ENCODE results near the gene GSAP. TPM values are rescaled to one million over a fixed set of nuclear protein-coding genes. Genes with fewer than 3 reads are reported as not detected.

GSAP gene
- total and polyA plus RNA-seq, 7 donors, result 1.3 to 4.2 (median 2.0) TPM

DNA sequence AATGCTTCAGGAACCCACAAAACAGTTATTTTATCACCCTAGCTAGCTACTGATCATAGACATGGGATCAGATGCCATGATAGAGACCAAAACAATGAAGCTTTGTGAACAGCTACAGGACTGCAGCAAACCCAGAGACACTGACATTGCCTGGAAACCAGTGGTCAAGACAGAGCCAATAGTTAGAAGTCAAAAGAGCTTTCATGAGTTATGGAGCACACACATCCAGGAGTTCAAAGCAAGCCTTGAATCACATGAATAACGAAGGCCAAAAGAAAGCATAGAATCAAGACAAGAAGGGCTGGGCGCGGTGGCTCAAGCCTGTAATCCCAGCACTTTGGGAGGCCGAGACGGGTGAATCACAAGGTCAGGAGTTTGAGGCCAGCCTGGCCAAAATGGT is 34.5 kb upstream of the GSAP start:
- DNase-seq (no peak), ATAC-seq (no peak)
- intact Hi-C loops (cut with DNase I), result no loop called here
- no peak overlapping the region for H3K27ac ChIP-seq
- no peak overlapping the region for H3K4me3 ChIP-seq
- H3K9me3 ChIP-seq, result no peaks in the 10 kb centered on the region
- no peaks in the 10 kb centered on the region for H3K4me1 ChIP-seq
- no peaks in the 10 kb centered on the region for H3K27me3 ChIP-seq (ENCODE audit: insufficient read depth in 3 of 3, low read length in 2 of 3)
- no peaks in the 10 kb centered on the region for H3K36me3 ChIP-seq (ENCODE audit: insufficient read depth in 1 of 2, low read depth in 1 of 2)
- TF ChIP-seq, protein P1, sequence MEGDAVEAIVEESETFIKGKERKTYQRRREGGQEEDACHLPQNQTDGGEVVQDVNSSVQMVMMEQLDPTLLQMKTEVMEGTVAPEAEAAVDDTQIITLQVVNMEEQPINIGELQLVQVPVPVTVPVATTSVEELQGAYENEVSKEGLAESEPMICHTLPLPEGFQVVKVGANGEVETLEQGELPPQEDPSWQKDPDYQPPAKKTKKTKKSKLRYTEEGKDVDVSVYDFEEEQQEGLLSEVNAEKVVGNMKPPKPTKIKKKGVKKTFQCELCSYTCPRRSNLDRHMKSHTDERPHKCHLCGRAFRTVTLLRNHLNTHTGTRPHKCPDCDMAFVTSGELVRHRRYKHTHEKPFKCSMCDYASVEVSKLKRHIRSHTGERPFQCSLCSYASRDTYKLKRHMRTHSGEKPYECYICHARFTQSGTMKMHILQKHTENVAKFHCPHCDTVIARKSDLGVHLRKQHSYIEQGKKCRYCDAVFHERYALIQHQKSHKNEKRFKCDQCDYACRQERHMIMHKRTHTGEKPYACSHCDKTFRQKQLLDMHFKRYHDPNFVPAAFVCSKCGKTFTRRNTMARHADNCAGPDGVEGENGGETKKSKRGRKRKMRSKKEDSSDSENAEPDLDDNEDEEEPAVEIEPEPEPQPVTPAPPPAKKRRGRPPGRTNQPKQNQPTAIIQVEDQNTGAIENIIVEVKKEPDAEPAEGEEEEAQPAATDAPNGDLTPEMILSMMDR (IDR thresholded peaks at IDR 0.05), result no peak
- 51 to 76% (median 67%) methylated on average over 5 of the region's 5 CpGs for WGBS, 3 donors

DNA sequence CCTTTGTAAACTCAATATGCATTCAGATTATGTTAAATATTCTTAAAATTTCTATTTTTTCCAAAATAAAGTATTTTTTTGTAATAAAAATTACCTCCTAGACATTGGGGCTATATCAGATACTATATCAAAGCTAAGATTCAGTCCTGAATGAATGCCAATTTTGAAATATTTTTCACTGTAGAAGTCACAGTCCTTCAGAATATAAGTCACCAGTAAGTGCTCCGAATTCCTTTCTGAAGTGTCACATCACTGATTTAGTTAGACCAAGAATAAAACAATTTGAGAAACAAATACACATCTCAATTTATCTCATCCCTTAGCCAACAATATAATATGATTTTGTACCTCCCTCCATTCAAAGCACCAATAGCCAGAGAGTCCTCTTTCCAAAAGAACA is 33.9 kb upstream of the GSAP start:
- H3K9me3 ChIP-seq, result no peaks in the 10 kb centered on the region
- DNase-seq, result no peak
- WGBS, 3 donors, result 30 to 58% (median 53%) methylated on average over 1 of the region's 1 CpG
- TF ChIP-seq, protein P1 (IDR thresholded peaks at IDR 0.05), result no peak
- intact Hi-C loops (cut with DNase I), result no loop called here
- no peaks in the 10 kb centered on the region for H3K4me1 ChIP-seq
- no peak overlapping the region for H3K4me3 ChIP-seq
- no peak for ATAC-seq
- H3K27me3 ChIP-seq (ENCODE audit: insufficient read depth in 3 of 3, low read length in 2 of 3), result no peaks in the 10 kb centered on the region
- no peak overlapping the region for H3K27ac ChIP-seq
- no peaks in the 10 kb centered on the region for H3K36me3 ChIP-seq (ENCODE audit: insufficient read depth in 1 of 2, low read depth in 1 of 2)

DNA sequence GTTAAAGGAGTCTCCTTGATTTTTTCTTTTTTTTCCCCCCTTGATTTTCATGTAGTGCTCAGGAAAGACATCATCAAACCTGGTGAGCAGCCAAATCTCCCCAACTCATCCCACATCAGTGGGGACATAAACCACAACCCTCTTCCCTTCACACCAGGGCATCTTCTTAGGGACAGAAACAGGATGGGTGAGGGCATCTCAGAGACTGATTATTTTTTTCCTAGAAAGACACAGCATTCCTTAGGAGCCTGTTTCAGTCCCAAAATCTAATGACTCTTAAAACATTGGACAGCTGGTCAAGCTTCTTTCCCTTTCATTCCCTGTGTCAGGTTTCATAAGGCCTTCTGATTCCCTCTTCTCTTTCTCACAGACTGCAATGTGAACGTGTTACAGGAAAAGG is 31.5 kb upstream of the GSAP start:
- intact Hi-C loops (cut with DNase I), result loop anchor here in 1 of 2 donors (10.0 kb wide), 1 partner anchor 307 kb away; no protein-coding TSS in a partner anchor
- H3K4me3 ChIP-seq, result no peak overlapping the region
- WGBS, 3 donors, result 21 to 35% (median 32%) methylated on average over 1 of the region's 1 CpG

DNA sequence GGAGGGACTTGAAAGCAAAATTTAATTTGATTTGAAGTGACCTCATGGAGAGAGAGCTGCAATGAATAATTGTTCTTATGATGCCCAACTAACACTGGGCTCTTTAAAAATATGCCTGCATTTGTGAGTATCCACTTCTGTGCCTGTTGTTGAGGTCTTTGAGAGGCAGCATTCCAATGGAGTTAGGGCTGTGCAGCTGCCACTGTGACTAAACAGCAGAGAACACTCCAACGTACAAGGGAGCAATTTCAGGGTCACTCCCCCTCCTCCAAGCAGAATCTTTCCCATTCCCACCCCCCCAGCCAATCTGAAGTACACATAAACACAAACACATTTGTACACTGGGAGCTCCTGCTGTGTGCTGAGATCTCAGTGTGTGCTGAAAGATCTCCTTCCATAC is 28.0 kb upstream of the GSAP start:
- Histone ChIP-seq H3K36me3 (ENCODE audit: insufficient read depth in 1 of 2, low read depth in 1 of 2) (no peaks in the 10 kb centered on the region), H3K4me1 (no peaks in the 10 kb centered on the region), H3K27me3 (ENCODE audit: insufficient read depth in 3 of 3, low read length in 2 of 3) (no peaks in the 10 kb centered on the region), H3K9me3 (no peaks in the 10 kb centered on the region), H3K4me3 (no peak overlapping the region), H3K27ac (no peak overlapping the region)
- intact Hi-C loops (cut with DNase I), result loop anchor here in 1 of 2 donors (10.0 kb wide), 1 partner anchor 311 kb away; no protein-coding TSS in a partner anchor
- 23 to 61% (median 36%) methylated on average over 1 of the region's 1 CpG for WGBS, 3 donors
- TF ChIP-seq, protein P1 (IDR thresholded peaks at IDR 0.05), result no peak
- peak in 2 of 4 donors; percentile 24 to 51 for ATAC-seq
- no peak for DNase-seq

More for the DNA sequence above, 31.5 kb upstream of the GSAP start:
- H3K36me3 ChIP-seq (ENCODE audit: insufficient read depth in 1 of 2, low read depth in 1 of 2), result no peaks in the 10 kb centered on the region
- H3K27ac ChIP-seq, result no peak overlapping the region
- no peaks in the 10 kb centered on the region for H3K4me1 ChIP-seq
- ATAC-seq, result no peak
- no peaks in the 10 kb centered on the region for H3K9me3 ChIP-seq
- TF ChIP-seq, protein P1 (IDR thresholded peaks at IDR 0.05), result no peak
- no peak for DNase-seq
- H3K27me3 ChIP-seq (ENCODE audit: insufficient read depth in 3 of 3, low read length in 2 of 3), result no peaks in the 10 kb centered on the region

DNA sequence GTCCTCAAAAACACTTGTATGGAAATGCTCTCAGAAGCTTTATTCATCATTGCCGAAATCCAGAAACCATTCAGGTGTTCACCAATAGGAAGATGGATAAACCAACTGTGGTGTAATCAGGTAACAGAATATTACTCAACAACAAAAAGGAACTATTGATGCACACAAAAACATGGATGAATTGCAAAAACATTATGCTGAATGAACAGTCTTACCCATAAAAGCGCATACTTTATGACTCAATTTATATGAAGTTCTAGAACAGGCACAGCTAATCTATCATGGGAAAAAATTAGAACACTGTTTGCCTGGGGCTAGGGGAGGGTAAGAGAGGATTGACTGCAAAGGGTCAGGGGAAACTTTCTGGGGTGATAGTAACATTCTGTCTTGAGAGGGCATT is 26.9 kb upstream of the GSAP start:
- intact Hi-C loops (cut with DNase I), result loop anchor here in 1 of 2 donors (10.0 kb wide), 1 partner anchor 312 kb away; no protein-coding TSS in a partner anchor
- Histone ChIP-seq H3K27me3 (ENCODE audit: insufficient read depth in 3 of 3, low read length in 2 of 3) (no peaks in the 10 kb centered on the region), H3K4me3 (no peak overlapping the region), H3K36me3 (ENCODE audit: insufficient read depth in 1 of 2, low read depth in 1 of 2) (no peaks in the 10 kb centered on the region), H3K27ac (no peak overlapping the region), H3K9me3 (no peaks in the 10 kb centered on the region), H3K4me1 (no peaks in the 10 kb centered on the region)
- WGBS, 3 donors, result 61 to 72% (median 68%) methylated on average over 2 of the region's 2 CpGs
- no peak for ATAC-seq
- DNase-seq, result no peak
- TF ChIP-seq, protein P1 (IDR thresholded peaks at IDR 0.05), result no peak
